Gastrocnemius medialis (tissue), 4 donors: ENCODE results near the gene VTI1A. TPM values are rescaled to one million over a fixed set of nuclear protein-coding genes. Genes with fewer than 3 reads are reported as not detected.

Experiments used
- ATAC-seq, 2 donors: fragments of 150-250 bp; one replicate each; pipeline ENCODE4 v1.9.1; 2016
- DNase-seq, 2 donors: peaks; one replicate each; pipeline ENCODE4 v3.0.0-alpha.2; 2019
- H3K27ac ChIP-seq, 4 donors: fragments of 200-600 bp; sonication (generic); 1 replicate in 1 of 4; 2 replicates in 3 of 4; pipeline ENCODE4 v1.5.1; 2016 to 2018; ENCODE audit warnings: mild to moderate bottlenecking in 2 of 4, moderate library complexity in 1 of 4
- H3K27me3 ChIP-seq, 3 donors: fragments of 200-600 bp; sonication (generic) in 2 of 3; 1 replicate in 1 of 3; 2 replicates in 2 of 3; pipeline versions ENCODE4 v1.5.1 to v1.6.0; 2016 to 2019; ENCODE audit warnings: mild to moderate bottlenecking in 1 of 3, moderate library complexity in 1 of 3
- H3K36me3 ChIP-seq, 2 donors: fragments of 200-600 bp; sonication (generic) in 1 of 2; one replicate each; pipeline ENCODE4 v1.5.1; 2017 to 2018
- H3K4me1 ChIP-seq, 2 donors: fragments of 200-600 bp; sonication (generic) in 1 of 2; one replicate each; pipeline ENCODE4 v1.5.1; 2016 to 2017; ENCODE audit warnings: mild to moderate bottlenecking in 2 of 2
- H3K4me3 ChIP-seq, 4 donors: fragments of 200-600 bp; sonication (generic) in 3 of 4; 1 replicate in 1 of 4; 2 replicates in 3 of 4; pipeline ENCODE4 v1.5.1; 2016 to 2019; ENCODE audit warnings: mild to moderate bottlenecking in 2 of 4
- H3K9me3 ChIP-seq, 3 donors: fragments of 200-600 bp; sonication (generic) in 2 of 3; 1 replicate in 1 of 3; 2 replicates in 2 of 3; pipeline ENCODE4 v1.5.1; 2016 to 2019
- POLR2A ChIP-seq, 2 donors: fragments of 450-650 bp; IDR thresholded peaks; one replicate each; pipeline ENCODE4 v1.6.1; 2017; ENCODE audit warnings: antibody characterized with exemption in 2 of 2, mild to moderate bottlenecking in 2 of 2, moderate library complexity in 2 of 2
- in situ Hi-C, 4 donors: fragments of 200-750 bp; cut with MboI; loops; one replicate each; pipeline versions ENCODE4 v1.15.0 to v1.8.0; 2017; ENCODE audit warnings: low sequenced_read_pairs in 4 of 4
- intact Hi-C: fragments of 100-400 bp; cut with DNase I; formaldehyde crosslinking; loops from one replicate; pipeline ENCODE4 v1.15.1; 2023; ENCODE audit warnings: low total_unique reads
- total RNA-seq, 4 donors: library from RNA; depleted of rRNA; stranded (reverse); fragments of >200 nt; gene quantifications; one replicate each; pipeline versions ENCODE4 v1.1.0 to v1.2.3, GENCODE V29; 2016
- TF ChIP-seq, protein P1 (sequence below), 5 experiments: fragments of 450-650 bp in 3 of 5; fragments of 200-600 bp in 2 of 5; sonication (generic) in 2 of 5; IDR thresholded peaks in 4 of 5; conservative IDR thresholded peaks in 1 of 5; 1 replicate in 4 of 5; 2 replicates in 1 of 5; pipeline ENCODE4 v1.5.1; 2016 to 2019; ENCODE audit warnings: antibody characterized with exemption in 5 of 5, mild to moderate bottlenecking in 3 of 5, moderate library complexity in 3 of 5

VTI1A gene
- total RNA-seq, 4 donors from 2014 or later: 26.5 to 51.2 (median 30.6) TPM

DNA sequence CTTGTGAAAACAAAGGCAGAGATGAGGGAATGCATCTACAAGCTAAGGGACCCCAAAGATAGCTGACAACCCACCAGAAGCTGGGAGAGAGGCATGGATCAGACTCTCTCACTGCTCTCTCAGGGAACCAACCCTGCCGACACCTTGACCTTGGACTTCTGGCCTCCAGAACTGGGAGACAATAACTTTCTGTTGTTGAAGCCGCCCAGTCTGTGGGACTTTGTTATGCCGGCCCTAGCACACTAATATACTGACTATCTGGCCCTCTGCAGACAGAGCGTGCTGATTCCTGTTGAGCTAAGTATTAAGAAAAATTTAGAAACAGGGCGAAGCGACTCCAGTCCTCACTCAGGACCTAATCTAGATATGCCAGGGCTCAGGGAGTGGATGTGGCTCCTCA is 358.7 kb downstream of the VTI1A start:
- no peak for ATAC-seq
- H3K4me1 ChIP-seq: no peaks in the 10 kb centered on the region
- TF ChIP-seq, protein P1, sequence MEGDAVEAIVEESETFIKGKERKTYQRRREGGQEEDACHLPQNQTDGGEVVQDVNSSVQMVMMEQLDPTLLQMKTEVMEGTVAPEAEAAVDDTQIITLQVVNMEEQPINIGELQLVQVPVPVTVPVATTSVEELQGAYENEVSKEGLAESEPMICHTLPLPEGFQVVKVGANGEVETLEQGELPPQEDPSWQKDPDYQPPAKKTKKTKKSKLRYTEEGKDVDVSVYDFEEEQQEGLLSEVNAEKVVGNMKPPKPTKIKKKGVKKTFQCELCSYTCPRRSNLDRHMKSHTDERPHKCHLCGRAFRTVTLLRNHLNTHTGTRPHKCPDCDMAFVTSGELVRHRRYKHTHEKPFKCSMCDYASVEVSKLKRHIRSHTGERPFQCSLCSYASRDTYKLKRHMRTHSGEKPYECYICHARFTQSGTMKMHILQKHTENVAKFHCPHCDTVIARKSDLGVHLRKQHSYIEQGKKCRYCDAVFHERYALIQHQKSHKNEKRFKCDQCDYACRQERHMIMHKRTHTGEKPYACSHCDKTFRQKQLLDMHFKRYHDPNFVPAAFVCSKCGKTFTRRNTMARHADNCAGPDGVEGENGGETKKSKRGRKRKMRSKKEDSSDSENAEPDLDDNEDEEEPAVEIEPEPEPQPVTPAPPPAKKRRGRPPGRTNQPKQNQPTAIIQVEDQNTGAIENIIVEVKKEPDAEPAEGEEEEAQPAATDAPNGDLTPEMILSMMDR (IDR thresholded peaks at IDR 0.05 in 4 of 5, conservative IDR thresholded peaks at IDR 0.05 in 1 of 5): no peak
- TF ChIP-seq POLR2A (IDR thresholded peaks at IDR 0.05): no peak
- in situ Hi-C loops (no loop called here), intact Hi-C loops (no loop called here)
- H3K27me3 ChIP-seq: no peaks in the 10 kb centered on the region
- no peak overlapping the region for H3K4me3 ChIP-seq
- H3K27ac ChIP-seq: no peak overlapping the region
- H3K9me3 ChIP-seq: no peaks in the 10 kb centered on the region
- DNase-seq: no peak
- no peaks in the 10 kb centered on the region for H3K36me3 ChIP-seq

DNA sequence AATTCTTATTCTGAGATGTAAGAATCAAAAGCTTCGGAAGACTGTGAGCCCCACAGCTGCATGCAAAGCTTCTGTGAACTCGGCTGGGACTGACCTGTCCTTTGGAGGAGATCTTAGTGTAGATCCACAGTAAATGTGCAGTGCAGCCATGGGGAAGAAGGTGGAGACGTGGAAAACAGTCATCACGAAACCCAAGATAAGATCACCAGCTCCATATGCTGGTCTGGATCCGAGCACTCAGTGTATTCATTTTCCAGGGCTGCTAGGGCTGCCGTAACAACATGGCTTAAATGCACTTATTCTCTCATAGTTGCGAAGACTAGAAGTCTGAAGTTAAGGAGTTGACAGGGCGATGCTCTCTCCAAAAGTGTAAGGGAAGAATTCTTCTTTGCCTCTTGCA is 360.0 kb downstream of the VTI1A start:
- H3K27me3 ChIP-seq: no peaks in the 10 kb centered on the region
- H3K4me1 ChIP-seq: no peaks in the 10 kb centered on the region
- DNase-seq: no peak
- intact Hi-C loops: no loop called here
- ATAC-seq: no peak
- H3K36me3 ChIP-seq: no peaks in the 10 kb centered on the region
- H3K4me3 ChIP-seq: no peak overlapping the region
- no peaks in the 10 kb centered on the region for H3K9me3 ChIP-seq
- H3K27ac ChIP-seq: no peak overlapping the region
- in situ Hi-C loops: no loop called here
- TF ChIP-seq POLR2A (IDR thresholded peaks at IDR 0.05): no peak
- TF ChIP-seq, protein P1 (IDR thresholded peaks at IDR 0.05 in 4 of 5, conservative IDR thresholded peaks at IDR 0.05 in 1 of 5): no peak

DNA sequence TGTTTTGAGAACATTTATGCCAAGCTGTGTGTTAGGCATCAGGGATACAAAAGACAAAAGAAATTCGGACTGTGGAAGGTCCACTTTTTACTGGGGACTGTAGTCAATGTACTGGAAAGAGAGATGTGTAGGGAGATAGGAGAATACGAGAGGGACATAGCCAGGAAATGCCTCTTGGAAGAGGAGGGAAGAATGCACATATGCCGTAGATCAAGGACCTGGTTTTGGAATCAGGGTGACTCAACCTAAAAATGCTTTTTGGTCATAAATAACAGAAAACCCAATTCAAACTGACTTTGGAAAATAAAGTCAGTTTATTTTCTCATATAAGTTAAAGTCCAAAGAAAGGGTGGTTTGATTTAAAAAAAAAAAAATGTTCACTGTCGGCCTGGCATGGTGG is 362.7 kb downstream of the VTI1A start:
- Histone ChIP-seq H3K4me1 (no peaks in the 10 kb centered on the region), H3K4me3 (no peak overlapping the region), H3K36me3 (no peaks in the 10 kb centered on the region), H3K27me3 (no peaks in the 10 kb centered on the region), H3K9me3 (no peaks in the 10 kb centered on the region), H3K27ac (no peak overlapping the region)
- intact Hi-C loops: no loop called here
- no peak for ATAC-seq
- TF ChIP-seq, protein P1 (IDR thresholded peaks at IDR 0.05 in 4 of 5, conservative IDR thresholded peaks at IDR 0.05 in 1 of 5): no peak
- TF ChIP-seq POLR2A (IDR thresholded peaks at IDR 0.05): no peak
- in situ Hi-C loops: no loop called here
- DNase-seq: no peak

DNA sequence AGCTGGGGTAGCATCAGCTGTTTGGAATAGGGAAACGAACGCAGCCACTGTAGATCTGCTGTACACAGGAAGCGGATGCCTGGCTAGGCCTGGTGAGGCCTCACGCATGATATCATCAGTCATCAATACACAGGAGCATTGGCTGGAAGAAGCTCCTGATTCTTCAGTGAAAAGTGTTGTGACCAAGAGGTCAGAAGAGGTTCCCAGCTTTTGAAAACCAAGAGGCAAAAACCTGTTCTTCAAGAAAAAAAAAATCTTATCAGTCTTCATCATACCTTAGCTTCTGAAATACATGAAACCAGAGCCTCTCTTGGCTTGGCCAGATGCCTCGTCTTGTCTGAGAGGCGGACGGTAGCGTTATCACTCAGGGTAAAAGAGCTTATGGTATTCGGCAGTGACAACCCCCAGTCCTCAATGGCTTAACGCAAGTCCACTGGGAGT is 363.7 kb downstream of the VTI1A start:
- no peak for ATAC-seq

More for the DNA sequence above, 363.7 kb downstream of the VTI1A start:
- Histone ChIP-seq H3K4me1 (no peaks in the 10 kb centered on the region), H3K9me3 (no peaks in the 10 kb centered on the region), H3K27me3 (no peaks in the 10 kb centered on the region), H3K36me3 (no peaks in the 10 kb centered on the region), H3K27ac (no peak overlapping the region), H3K4me3 (no peak overlapping the region)
- TF ChIP-seq, protein P1 (IDR thresholded peaks at IDR 0.05 in 4 of 5, conservative IDR thresholded peaks at IDR 0.05 in 1 of 5): no peak
- no peak for TF ChIP-seq POLR2A (IDR thresholded peaks at IDR 0.05)
- no peak for DNase-seq
- in situ Hi-C loops (no loop called here), intact Hi-C loops (no loop called here)
